Sigmoid colon (tissue), 4 donors: ENCODE results near the gene IRGC.

ENCODE experiments used
- POLR2A ChIP-seq, 2 donors: fragments of 450-650 bp; IDR thresholded peaks; one replicate each; pipeline ENCODE4 v1.6.1; 2016; ENCODE audit warnings: antibody characterized with exemption in 2 of 2, mild to moderate bottlenecking in 2 of 2, moderate library complexity in 2 of 2
- POLR2AphosphoS5 ChIP-seq, 4 donors: sonication (generic); formaldehyde crosslinking; IDR thresholded peaks; one replicate each; pipeline ENCODE4 v1.6.1; 2017; ENCODE audit warnings: antibody characterized with exemption in 4 of 4
- TF ChIP-seq, protein P1 (sequence below), 4 experiments: fragments of 450-650 bp in 3 of 4; fragments of 200-600 bp in 1 of 4; IDR thresholded peaks; one replicate each; pipeline ENCODE4 v1.5.1; 2016 to 2019; ENCODE audit warnings: antibody characterized with exemption in 4 of 4, mild to moderate bottlenecking in 3 of 4, moderate library complexity in 2 of 4

DNA sequence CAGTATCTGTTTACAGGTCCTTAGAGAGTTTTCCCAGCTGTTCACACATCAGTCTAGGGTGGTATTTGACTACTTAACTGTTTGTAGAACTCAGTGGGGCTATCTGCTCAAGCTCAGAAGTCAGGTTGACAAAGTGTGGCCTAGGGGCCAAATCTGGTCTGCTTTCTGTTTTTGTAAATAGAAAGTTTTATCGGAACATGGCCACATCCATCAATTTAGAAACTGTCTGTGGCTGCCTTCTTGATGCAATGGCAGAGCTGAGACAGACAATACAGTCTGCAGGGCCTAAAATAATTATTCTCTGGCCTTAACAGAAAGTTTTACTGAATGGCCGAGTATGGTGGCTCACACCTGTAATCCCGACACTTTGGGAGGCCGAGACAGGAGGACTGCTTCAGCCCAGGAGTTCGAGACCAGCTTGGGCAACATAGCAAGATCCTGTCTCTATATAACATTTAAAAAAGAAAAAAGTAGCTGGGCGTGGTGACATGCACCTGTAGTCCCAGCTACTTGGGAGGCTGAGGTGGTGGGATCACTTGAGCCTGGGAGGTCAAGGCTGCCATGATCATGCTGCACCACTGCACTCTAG lies 36.5 kb downstream of the IRGC start:
- TF ChIP-seq, protein P1, sequence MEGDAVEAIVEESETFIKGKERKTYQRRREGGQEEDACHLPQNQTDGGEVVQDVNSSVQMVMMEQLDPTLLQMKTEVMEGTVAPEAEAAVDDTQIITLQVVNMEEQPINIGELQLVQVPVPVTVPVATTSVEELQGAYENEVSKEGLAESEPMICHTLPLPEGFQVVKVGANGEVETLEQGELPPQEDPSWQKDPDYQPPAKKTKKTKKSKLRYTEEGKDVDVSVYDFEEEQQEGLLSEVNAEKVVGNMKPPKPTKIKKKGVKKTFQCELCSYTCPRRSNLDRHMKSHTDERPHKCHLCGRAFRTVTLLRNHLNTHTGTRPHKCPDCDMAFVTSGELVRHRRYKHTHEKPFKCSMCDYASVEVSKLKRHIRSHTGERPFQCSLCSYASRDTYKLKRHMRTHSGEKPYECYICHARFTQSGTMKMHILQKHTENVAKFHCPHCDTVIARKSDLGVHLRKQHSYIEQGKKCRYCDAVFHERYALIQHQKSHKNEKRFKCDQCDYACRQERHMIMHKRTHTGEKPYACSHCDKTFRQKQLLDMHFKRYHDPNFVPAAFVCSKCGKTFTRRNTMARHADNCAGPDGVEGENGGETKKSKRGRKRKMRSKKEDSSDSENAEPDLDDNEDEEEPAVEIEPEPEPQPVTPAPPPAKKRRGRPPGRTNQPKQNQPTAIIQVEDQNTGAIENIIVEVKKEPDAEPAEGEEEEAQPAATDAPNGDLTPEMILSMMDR (IDR thresholded peaks at IDR 0.05), result no peak
- TF ChIP-seq POLR2A (IDR thresholded peaks at IDR 0.05) (no peak), POLR2AphosphoS5 (IDR thresholded peaks at IDR 0.05) (no peak)
